MM.1S (cell line): ENCODE data around the gene TRAF6.

Experiments
- DNase-seq: peaks from one replicate; pipeline ENCODE4 v3.0.0-alpha.2; 2015
- H2AFZ ChIP-seq: fragments of 300-600 bp; sonication (generic); 2 replicates; pipeline ENCODE4 v1.6.0; 2016; ENCODE audit warnings: antibody characterized with exemption, low read length
- H3F3A ChIP-seq: fragments of 300-600 bp; sonication (generic); 2 replicates; pipeline ENCODE4 v1.6.1; 2016; ENCODE audit warnings: mild to moderate bottlenecking, antibody characterized with exemption, low read length, moderate library complexity, mixed read lengths; ENCODE audit not compliant: insufficient read depth
- H3K27ac ChIP-seq: fragments of 300-600 bp; sonication (generic); 2 replicates; pipeline ENCODE4 v1.5.1; 2016; ENCODE audit warnings: mild to moderate bottlenecking, low read length
- H3K27me3 ChIP-seq: fragments of 300-600 bp; sonication (generic); replicated peaks from 2 replicates; pipeline ENCODE4 v1.6.0; 2016; ENCODE audit warnings: low read length; ENCODE audit not compliant: insufficient read depth
- H3K36me3 ChIP-seq: fragments of 300-600 bp; sonication (generic); replicated peaks from 2 replicates; pipeline ENCODE4 v1.6.1; 2016; ENCODE audit warnings: mild to moderate bottlenecking, low read length, mixed read lengths; ENCODE audit not compliant: insufficient read depth
- H3K4me1 ChIP-seq: fragments of 300-600 bp; sonication (generic); 2 replicates; pipeline ENCODE4 v1.6.1; 2016; ENCODE audit warnings: low read length, mixed read lengths
- H3K4me2 ChIP-seq: fragments of 300-600 bp; sonication (generic); 2 replicates; pipeline ENCODE4 v1.6.0; 2016; ENCODE audit warnings: low read depth, low read length
- H3K4me3 ChIP-seq: fragments of 300-600 bp; sonication (generic); 2 replicates; pipeline ENCODE4 v1.5.1; 2016; ENCODE audit warnings: low read length, mixed read lengths
- H3K79me2 ChIP-seq: fragments of 300-600 bp; sonication (generic); 2 replicates; pipeline ENCODE4 v1.6.1; 2016; ENCODE audit warnings: mixed run types, low read length, mixed read lengths
- H3K9ac ChIP-seq: fragments of 300-600 bp; sonication (generic); 2 replicates; pipeline ENCODE4 v1.6.1; 2016; ENCODE audit warnings: low read length, mixed read lengths
- H3K9me2 ChIP-seq: fragments of 300-600 bp; sonication (generic); replicated peaks from 2 replicates; pipeline ENCODE4 v1.6.1; 2016; ENCODE audit warnings: mild to moderate bottlenecking, low read length, mixed read lengths; ENCODE audit not compliant: insufficient read depth
- H3K9me3 ChIP-seq: fragments of 300-600 bp; sonication (generic); replicated peaks from 2 replicates; pipeline ENCODE4 v1.6.1; 2016; ENCODE audit warnings: mild to moderate bottlenecking, low read length, mixed read lengths; ENCODE audit not compliant: insufficient read depth
- H4K20me1 ChIP-seq: fragments of 300-600 bp; sonication (generic); 2 replicates; pipeline ENCODE4 v1.6.1; 2016; ENCODE audit warnings: mild to moderate bottlenecking, low read length, moderate library complexity, mixed read lengths; ENCODE audit not compliant: insufficient read depth
- EZH2 ChIP-seq: fragments of 300-600 bp; sonication (generic); optimal IDR thresholded peaks from 2 replicates; pipeline ENCODE3; 2017; ENCODE audit warnings: low read depth, mild to moderate bottlenecking, antibody characterized with exemption, low read length, mixed read lengths
- EZH2phosphoT487 ChIP-seq: fragments of 300-600 bp; sonication (generic); IDR thresholded peaks from 2 replicates; pipeline ENCODE4 v1.6.1; 2018; ENCODE audit warnings: antibody characterized with exemption, low read length
- TF ChIP-seq, protein P1 (sequence below): fragments of 300-600 bp; sonication (generic); IDR thresholded peaks from 2 replicates; pipeline ENCODE4 v1.5.1; 2016; ENCODE audit warnings: antibody characterized with exemption, low read length, mixed read lengths

TRAF6 gene

DNA sequence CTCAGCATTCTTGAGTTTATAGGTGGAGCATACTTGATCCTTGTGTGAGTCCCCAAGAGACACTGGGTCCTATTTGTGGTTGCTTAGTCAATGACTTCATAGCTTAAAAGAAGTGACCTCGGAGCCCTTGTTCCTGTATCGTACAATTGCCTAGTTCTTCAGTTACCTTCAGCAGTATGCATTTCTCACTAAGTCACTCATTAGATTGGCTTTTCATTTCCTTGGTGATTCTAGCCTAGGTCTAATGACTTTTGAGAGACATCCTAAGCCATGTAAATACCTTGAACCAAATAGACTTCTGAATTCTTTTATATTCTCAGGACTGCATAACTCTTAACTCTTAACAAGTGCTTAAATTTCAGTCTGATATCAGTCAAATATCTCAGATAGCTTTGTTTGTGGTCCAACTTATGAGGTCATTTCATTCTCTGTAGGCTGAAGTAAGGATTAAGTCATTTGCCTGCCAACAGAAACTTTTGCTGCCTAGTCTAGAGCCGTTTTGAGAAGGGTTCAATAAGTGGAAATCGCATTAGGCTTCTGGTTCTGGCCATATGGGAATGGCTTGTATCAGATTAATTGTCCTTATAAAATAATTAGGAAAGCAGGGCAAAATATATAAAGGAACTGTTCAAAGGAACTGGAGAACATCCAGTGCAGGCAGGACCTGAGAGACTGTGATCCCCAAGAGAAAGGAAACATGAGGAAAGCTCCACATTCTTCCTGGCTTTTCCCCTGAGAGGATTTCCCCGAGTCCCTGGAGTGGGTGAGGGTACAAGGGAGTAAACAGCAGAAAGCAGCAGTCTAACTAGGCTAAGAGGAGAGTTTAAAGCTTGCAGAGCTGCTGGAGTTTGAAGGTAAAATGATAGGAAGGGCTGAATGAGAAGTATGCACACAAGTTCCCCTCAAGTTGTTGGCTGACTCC, 39.9 kb downstream of the TRAF6 start:
- H3K4me1 ChIP-seq, result no peaks in the 10 kb centered on the region
- no peaks in the 10 kb centered on the region for H3K9me2 ChIP-seq
- H3K4me2 ChIP-seq, result no peak overlapping the region
- DNase-seq, result no peak
- no peak overlapping the region for H3K27ac ChIP-seq
- H3F3A ChIP-seq, result no peaks in the 10 kb centered on the region
- H3K9me3 ChIP-seq, result no peaks in the 10 kb centered on the region
- no peaks in the 10 kb centered on the region for H4K20me1 ChIP-seq
- H3K9ac ChIP-seq, result no peak overlapping the region
- no peaks in the 10 kb centered on the region for H3K36me3 ChIP-seq
- H3K27me3 ChIP-seq, result no peaks in the 10 kb centered on the region
- H2AFZ ChIP-seq, result no peak overlapping the region
- TF ChIP-seq EZH2 (no peak), EZH2phosphoT487 (no peak)
- TF ChIP-seq, protein P1, sequence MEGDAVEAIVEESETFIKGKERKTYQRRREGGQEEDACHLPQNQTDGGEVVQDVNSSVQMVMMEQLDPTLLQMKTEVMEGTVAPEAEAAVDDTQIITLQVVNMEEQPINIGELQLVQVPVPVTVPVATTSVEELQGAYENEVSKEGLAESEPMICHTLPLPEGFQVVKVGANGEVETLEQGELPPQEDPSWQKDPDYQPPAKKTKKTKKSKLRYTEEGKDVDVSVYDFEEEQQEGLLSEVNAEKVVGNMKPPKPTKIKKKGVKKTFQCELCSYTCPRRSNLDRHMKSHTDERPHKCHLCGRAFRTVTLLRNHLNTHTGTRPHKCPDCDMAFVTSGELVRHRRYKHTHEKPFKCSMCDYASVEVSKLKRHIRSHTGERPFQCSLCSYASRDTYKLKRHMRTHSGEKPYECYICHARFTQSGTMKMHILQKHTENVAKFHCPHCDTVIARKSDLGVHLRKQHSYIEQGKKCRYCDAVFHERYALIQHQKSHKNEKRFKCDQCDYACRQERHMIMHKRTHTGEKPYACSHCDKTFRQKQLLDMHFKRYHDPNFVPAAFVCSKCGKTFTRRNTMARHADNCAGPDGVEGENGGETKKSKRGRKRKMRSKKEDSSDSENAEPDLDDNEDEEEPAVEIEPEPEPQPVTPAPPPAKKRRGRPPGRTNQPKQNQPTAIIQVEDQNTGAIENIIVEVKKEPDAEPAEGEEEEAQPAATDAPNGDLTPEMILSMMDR, result no peak
- no peaks in the 10 kb centered on the region for H3K79me2 ChIP-seq
- no peak overlapping the region for H3K4me3 ChIP-seq

- no peaks in the 10 kb centered on the region for H3K9me3 ChIP-seq
Measured at GRCh38 chr11:36469063-36469462, 41.0 kb downstream of the TRAF6 start.

DNA sequence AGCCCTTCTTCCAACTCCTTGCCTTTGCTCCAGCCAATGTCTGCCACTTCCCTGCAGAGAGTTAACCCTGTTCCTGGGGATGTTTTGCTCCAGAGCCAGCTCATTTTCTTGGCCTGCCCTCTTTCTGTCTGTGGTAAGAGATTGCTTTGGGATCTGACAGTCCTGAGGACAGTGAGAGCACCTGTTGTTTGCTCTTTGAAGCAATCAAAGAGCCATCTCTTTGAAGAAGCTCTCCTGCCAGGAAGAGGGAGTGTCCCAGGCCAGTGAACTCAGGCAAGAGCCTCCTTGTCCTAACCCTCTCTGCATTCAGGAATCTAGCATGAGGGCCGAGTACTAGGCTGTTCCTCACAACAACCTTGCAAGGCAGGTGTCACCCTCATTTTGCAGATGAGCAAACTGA, 42.2 kb downstream of the TRAF6 start:
- Histone ChIP-seq H3K27ac (no peak overlapping the region), H3K4me3 (no peak overlapping the region), H4K20me1 (no peaks in the 10 kb centered on the region), H3K4me2 (no peak overlapping the region), H3F3A (no peaks in the 10 kb centered on the region), H2AFZ (no peak overlapping the region), H3K27me3 (no peaks in the 10 kb centered on the region), H3K9ac (no peak overlapping the region), H3K9me2 (no peaks in the 10 kb centered on the region), H3K4me1 (no peaks in the 10 kb centered on the region), H3K36me3 (no peaks in the 10 kb centered on the region), H3K79me2 (no peaks in the 10 kb centered on the region), H3K9me3 (no peaks in the 10 kb centered on the region)
- DNase-seq, result no peak
- TF ChIP-seq EZH2, result no peak
- TF ChIP-seq, protein P1, result no peak
- TF ChIP-seq EZH2phosphoT487, result no peak

More at GRCh38 chr11:36469063-36469462, 41.0 kb downstream of the TRAF6 start:
- Histone ChIP-seq H3K36me3 (no peaks in the 10 kb centered on the region), H3K9ac (no peak overlapping the region), H3K27ac (no peak overlapping the region), H4K20me1 (no peaks in the 10 kb centered on the region), H3K4me3 (no peak overlapping the region), H3K4me1 (no peaks in the 10 kb centered on the region), H3K9me2 (no peaks in the 10 kb centered on the region), H3K4me2 (no peak overlapping the region), H2AFZ (no peak overlapping the region), H3K79me2 (no peaks in the 10 kb centered on the region), H3K27me3 (no peaks in the 10 kb centered on the region), H3F3A (no peaks in the 10 kb centered on the region)
- TF ChIP-seq EZH2phosphoT487 (no peak), EZH2 (no peak)
- TF ChIP-seq, protein P1, result peak; percentile 46
- DNase-seq, result no peak
